GM12892 (cell line): ENCODE results near the gene MEGF11.

Experiments used
- DNase-seq: peaks from one replicate; pipeline ENCODE4 v3.0.0; 2011; ENCODE audit not compliant: insufficient read length
- FAIRE-seq: peaks from 2 replicates; lab custom pipeline; 2011; peaks lifted over from hg19 to GRCh38; lab: Jason Lieb, UNC
- POLR2A ChIP-seq: IDR thresholded peaks from 2 replicates; pipeline ENCODE4 v1.6.1; 2011; ENCODE audit warnings: low read depth, low read length, control low read depth
- POLR2AphosphoS5 ChIP-seq: IDR thresholded peaks from 2 replicates; pipeline ENCODE4 v1.6.1; 2011; ENCODE audit warnings: low read depth, low read length, control low read depth
- TAF1 ChIP-seq: IDR thresholded peaks from 2 replicates; pipeline ENCODE4 v1.6.1; 2011; ENCODE audit warnings: low read depth, mild to moderate bottlenecking, control low read depth, low read length, borderline replicate concordance

MEGF11 gene

DNA sequence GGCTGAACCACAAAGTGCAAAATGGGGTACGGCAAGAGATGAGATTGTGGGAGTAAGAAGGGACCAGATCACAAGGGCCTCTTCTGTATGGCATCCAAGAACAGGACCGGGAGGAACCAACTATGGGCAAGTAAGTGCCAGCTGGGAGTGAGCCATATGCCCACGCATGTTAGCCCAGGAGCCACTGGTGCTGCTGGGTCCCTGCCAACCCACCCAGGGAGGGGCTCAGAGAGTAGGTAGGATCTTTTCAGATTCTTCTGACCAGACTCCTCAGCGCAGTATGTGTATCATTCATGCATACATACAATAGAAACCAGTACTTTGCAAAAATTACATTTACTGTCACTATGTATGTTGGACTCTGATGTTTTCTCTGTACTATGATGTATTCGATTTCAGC is 330.3 kb downstream of the MEGF11 start:
- TF ChIP-seq POLR2A, result no peak
- TF ChIP-seq TAF1, result no peak
- TF ChIP-seq POLR2AphosphoS5, result no peak
- FAIRE-seq (no peak), DNase-seq (no peak)

DNA sequence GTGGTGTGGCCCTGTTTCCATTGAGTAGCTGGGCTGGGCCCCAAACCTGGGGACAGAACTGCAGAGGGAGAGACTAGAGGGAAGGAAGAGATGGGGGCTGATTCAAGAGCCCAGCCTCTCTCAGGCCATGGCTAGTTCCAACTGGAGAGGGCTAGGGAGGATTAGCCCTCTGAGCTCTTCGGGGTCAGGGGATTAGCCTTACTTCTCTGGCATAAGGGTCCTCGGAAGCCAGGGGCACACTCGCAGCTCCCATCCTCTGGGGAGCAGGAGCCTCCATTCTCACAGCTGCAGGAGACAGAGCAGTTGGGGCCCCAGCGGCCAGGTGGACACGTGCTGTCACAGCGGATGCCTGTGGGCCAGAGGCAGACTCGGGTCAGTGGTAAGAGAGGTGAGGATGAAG is 330.9 kb downstream of the MEGF11 start:
- TF ChIP-seq POLR2A (no peak), POLR2AphosphoS5 (no peak), TAF1 (no peak)
- FAIRE-seq (no peak), DNase-seq (no peak)

DNA sequence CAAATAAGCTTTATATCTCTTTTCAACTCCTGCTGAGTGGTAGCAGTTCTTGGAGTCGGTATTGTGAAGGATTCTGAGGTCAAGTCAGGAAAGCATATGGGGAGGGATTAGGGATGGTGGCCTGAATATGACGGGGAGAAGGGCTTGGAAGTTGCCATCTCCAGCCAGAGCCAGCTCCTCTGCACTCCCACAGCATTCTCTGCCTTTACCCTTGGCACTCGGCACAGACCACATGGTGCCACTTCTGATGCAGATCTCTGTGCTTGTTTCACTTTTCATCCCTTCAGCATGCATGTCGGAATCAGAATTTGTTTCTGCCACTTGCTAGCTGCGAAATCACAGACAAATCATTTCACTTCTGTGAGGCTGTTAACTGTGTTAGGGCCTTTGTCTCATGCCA is 331.8 kb downstream of the MEGF11 start:
- no peak for TF ChIP-seq TAF1
- FAIRE-seq (peak; percentile 67), DNase-seq (no peak)

DNA sequence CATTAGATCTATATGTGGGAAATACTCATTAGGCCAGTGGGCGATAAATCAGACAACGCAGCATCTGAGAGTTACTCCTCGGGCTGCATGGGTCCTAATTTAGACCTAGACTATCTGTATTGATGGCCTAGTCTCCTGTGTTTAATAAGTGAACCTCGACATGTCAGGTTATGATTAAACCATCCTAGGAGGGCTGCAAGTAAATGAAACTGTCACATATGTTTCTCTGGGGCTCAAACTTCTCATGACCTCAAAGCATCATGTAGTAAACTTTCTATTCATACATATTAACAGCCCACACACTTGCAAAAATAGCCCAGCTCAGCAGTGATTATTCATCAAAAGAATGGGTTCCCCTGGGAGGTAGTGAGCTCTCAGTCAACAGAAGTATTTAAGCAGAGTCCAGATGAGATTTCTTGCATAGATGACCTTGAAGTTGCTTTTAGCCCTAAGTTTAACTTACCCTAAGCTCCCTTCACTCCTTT is 332.7 kb downstream of the MEGF11 start:
- TF ChIP-seq POLR2AphosphoS5 (no peak), POLR2A (no peak), TAF1 (no peak)
- DNase-seq (no peak), FAIRE-seq (peak; percentile 77)

DNA sequence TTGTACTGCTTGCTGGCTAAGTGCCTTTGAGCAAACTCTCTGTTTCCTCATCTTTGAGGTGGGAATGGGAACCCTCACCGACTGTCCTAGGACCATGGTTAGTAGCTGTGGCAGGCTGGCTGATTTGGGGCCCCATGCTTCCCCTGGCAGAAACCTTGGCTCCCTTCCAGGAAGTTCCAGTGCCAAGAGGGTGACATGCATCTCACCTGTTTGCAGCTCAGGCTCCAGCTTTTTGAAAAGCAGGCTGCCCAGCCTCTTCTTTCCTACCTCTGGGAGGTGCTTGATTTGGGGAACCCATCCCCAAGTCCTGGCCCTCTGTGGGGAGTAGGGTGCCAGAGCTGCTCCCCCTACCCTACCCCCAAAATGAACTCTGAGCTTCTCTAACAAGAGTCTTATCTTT is 333.4 kb downstream of the MEGF11 start:
- DNase-seq (no peak), FAIRE-seq (peak; percentile 46)
- no peak for TF ChIP-seq TAF1
- no peak for TF ChIP-seq POLR2A
- no peak for TF ChIP-seq POLR2AphosphoS5

DNA sequence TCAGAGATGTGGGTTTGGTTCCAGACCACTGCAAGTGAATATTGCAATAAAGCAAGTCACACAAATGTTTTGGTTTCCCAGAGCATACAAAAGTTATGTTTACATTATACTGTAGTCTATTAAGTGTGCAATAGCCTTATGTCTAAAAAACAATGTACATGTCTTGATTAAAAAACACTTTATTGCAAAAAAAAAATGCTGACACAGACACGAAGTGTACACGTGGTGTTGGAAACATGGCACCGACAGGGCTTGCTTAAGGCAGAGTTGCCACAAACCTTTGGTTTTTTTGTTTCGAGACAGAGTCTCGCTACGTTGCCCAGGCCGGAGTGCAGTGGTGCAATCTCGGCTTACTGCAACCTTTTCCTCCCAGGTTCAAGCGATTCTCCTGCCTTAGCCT is 334.2 kb downstream of the MEGF11 start:
- no peak for TF ChIP-seq POLR2A
- no peak for TF ChIP-seq POLR2AphosphoS5
- no peak for TF ChIP-seq TAF1
- DNase-seq, result no peak
- FAIRE-seq, result peak; percentile 90

DNA sequence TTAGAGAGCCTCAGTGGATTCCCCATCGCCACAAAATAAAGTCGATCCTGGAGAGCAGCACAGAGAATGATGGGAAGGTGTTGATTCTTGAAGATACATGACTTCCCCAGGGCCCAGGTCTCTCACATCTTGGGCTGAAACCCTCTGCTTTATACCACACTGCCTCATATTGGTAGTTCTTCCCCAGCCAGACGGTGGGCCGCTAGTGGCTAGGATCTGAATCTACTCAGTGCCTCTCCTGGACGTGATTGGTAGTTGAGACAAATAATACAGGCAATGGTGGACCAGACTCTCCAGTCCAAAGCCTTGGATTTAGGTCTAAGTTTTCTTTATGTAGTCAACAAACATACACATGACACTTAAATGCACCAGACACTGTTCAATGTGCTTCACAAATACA is 334.6 kb downstream of the MEGF11 start:
- DNase-seq (no peak), FAIRE-seq (peak; percentile 46)
- TF ChIP-seq TAF1 (no peak), POLR2A (no peak; the same call in 1 of the 2 replicates), POLR2AphosphoS5 (no peak)

DNA sequence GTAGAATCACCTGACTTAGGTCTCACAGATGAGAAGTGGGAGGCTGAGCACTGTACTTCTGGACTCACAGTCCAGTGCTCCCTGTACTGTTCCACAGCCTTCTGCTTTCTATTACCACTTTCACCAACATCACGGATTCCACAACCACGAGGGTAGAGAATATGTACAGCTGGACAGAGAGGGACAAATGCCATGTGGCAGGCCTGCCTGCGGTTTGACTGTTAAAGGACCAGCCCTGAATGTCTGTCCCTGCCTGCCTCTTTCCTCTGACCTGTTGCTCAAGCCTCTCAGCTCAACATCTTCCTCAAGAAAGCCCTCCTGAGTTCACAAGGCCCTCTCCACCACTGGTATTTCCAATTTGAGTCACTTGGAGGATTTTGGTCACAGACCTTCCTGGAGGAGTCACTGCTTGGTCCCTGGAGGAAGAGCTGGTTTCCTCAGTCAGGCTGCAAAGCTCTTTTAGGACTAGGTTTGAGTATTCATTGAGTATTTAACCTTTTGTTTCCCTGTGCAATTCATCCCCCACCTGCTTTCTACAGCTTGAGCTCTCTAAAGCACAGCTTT is 335.1 kb downstream of the MEGF11 start:
- FAIRE-seq, result peak; percentile 67
- DNase-seq, result no peak
- TF ChIP-seq TAF1 (no peak), POLR2AphosphoS5 (no peak), POLR2A (no peak)

DNA sequence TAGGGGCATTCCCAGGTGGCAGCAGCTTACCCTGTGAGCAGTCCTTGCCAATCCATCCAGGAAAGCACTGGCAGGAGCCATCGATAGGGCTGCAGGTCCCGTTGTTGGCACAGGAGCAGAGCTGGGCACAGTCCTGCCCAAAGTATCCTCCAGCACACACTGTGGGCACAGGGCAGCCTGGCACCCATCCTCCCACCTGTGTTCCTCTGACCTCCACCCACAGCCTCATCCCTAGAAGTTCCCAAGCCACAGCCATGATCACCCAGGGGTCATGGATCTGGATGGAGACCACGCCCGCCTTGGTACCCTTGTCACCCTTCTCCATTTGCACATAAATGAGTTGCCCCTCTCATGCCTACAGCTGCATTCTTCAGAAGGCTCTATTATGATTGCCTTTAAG is 335.6 kb downstream of the MEGF11 start:
- TF ChIP-seq POLR2AphosphoS5, result no peak
- no peak for TF ChIP-seq TAF1
- TF ChIP-seq POLR2A, result no peak
- FAIRE-seq (no peak), DNase-seq (no peak)

DNA sequence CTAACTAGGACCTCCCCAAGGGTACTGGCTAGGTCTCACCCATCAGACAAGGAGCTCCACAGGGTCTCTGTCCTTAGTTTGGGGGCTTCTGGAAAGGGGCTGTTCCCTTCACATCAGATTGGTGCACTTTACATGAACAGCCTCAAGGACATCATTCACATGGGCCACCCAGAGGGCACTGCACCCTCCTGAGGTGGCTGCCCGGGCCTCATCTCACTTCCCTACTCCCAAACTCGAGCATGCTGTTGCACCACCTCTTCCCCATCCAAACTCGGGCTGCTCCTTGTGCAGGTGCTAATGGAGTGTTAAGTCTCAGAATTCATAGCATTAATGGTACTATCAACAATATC is 336.2 kb downstream of the MEGF11 start:
- no peak for DNase-seq
- no peak for FAIRE-seq
- TF ChIP-seq POLR2A (no peak), POLR2AphosphoS5 (no peak), TAF1 (no peak)

DNA sequence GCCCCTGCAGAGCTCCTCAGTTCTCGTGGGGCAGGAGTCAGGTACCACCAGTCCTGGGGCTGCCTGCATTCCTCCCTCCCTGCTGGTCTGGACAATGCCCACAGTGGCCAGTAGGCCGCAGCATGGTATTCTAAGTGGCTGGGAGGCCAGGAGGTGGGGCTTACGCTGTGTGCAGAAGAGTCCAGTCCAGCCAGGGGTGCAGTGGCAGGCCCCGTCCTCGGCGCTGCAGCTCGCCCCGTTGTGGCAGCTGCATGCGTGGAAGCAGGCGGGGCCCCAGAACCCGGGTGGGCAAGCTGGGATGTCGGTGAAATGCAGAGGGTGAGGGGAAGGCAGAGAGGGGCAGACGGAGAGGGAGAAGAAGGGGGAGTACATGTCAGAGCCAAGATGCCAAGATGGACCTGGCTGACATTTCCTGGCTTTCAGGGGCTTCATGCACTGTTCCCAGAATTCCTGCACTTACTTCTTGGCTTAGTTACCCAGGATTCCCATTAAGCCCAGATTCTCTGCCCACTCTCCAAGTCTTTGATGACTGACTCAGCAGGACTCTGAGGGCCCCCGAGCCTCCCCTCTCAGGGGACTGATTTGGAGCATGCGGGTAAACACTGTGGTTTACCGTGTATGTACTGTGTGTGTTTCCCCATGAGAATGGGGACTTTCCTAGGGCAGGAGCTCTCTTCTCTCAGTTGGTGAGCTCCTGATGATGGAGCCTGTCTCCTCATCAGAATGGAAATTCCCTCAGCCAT is 336.7 kb downstream of the MEGF11 start:
- TF ChIP-seq POLR2AphosphoS5, result no peak
- TF ChIP-seq TAF1, result no peak
- no peak for TF ChIP-seq POLR2A
- FAIRE-seq (peak; percentile 96), DNase-seq (peak; percentile 55)

DNA sequence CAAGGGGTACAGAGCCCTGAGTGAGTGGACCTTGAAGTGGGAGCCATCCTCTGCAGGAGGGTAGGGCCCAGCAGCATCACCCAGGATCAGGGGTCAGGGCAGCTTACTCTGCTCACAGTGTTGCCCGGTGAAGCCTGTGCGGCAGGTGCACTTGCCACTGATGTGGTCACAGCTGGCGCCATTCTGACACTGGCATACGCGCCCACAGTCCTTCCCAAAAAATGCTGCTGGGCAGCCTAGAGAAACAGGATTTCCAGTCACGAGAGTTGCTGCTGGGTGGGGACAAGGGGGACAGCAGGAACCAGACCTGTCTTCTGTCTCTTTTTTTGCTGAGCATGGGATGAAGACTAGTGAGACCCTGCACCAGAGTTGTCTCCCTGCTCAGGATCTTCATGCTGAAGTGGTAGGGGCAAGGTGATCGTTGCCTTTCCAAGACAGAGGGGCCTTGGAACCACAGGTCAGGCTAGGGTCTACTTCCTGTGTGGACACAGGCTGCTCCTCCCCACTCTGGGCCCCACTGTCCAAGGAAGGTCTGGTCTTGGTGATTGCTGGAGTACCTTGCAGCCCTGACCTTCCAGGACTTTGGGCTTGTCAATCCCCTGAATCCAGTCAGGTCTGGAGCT is 337.4 kb downstream of the MEGF11 start:
- TF ChIP-seq TAF1 (no peak), POLR2AphosphoS5 (no peak), POLR2A (no peak)
- FAIRE-seq (no peak), DNase-seq (no peak)
